Measurements from ENCODE around the gene MEGF11. TPM values are rescaled to one million over a fixed set of nuclear protein-coding genes. Genes with fewer than 3 reads are reported as not detected.

MEGF11 gene
- total RNA-seq, 4 donors from 2014 or later: not detected

GRCh38 chr15:66041276-66041675 is 212.3 kb downstream of the MEGF11 start:
- Histone ChIP-seq H3K4me3 (no peak overlapping the region), H3K4me1 (no peaks in the 10 kb centered on the region), H3K9me3 (no peaks in the 10 kb centered on the region), H3K27ac (no peak overlapping the region), H3K36me3 (no peaks in the 10 kb centered on the region), H3K27me3 (peaks cover 0 to 79% (median 0%) of the 10 kb centered on the region in 4 donors)
- 82 to 91% methylated on average over 6 of the region's 6 CpGs for WGBS, 2 donors
- intact Hi-C loops (cut with DNase I): no loop called here
- DNase-seq: no peak
- no peak for TF ChIP-seq CTCF (IDR thresholded peaks at IDR 0.05)

GRCh38 chr15:66040211-66040892 is 213.2 kb downstream of the MEGF11 start:
- 70 to 81% methylated on average over 10 of the region's 10 CpGs for WGBS, 2 donors
- no peak for DNase-seq
- Histone ChIP-seq H3K27ac (no peak overlapping the region), H3K4me3 (no peak overlapping the region), H3K36me3 (no peaks in the 10 kb centered on the region), H3K4me1 (no peaks in the 10 kb centered on the region), H3K27me3 (peaks cover 0 to 88% (median 0%) of the 10 kb centered on the region in 4 donors), H3K9me3 (no peaks in the 10 kb centered on the region)
- intact Hi-C loops (cut with DNase I): no loop called here
- no peak for TF ChIP-seq POLR2A (IDR thresholded peaks at IDR 0.05)
- TF ChIP-seq CTCF (IDR thresholded peaks at IDR 0.05): no peak

- Histone ChIP-seq H3K9me3 (no peaks in the 10 kb centered on the region), H3K4me3 (no peak overlapping the region), H3K4me1 (no peaks in the 10 kb centered on the region), H3K27me3 (peaks cover 0 to 86% (median 0%) of the 10 kb centered on the region in 4 donors), H3K36me3 (no peaks in the 10 kb centered on the region), H3K27ac (no peak overlapping the region)
- TF ChIP-seq CTCF (IDR thresholded peaks at IDR 0.05): no peak
- intact Hi-C loops (cut with DNase I): no loop called here
- 27 to 35% methylated on average over 12 to 16 of the region's 29 CpGs for WGBS, 2 donors
- no peak for DNase-seq
Observed at GRCh38 chr15:66039117-66039871, 214.3 kb downstream of the MEGF11 start.

- TF ChIP-seq CTCF (IDR thresholded peaks at IDR 0.05) (no peak), POLR2A (IDR thresholded peaks at IDR 0.05) (no peak)
- Histone ChIP-seq H3K27me3 (peaks cover 0 to 84% (median 0%) of the 10 kb centered on the region in 4 donors), H3K9me3 (no peaks in the 10 kb centered on the region), H3K27ac (no peak overlapping the region), H3K4me3 (no peak overlapping the region), H3K36me3 (no peaks in the 10 kb centered on the region), H3K4me1 (no peaks in the 10 kb centered on the region)
- DNase-seq: no peak
- intact Hi-C loops (cut with DNase I): no loop called here
- 49 to 51% methylated on average over 7 to 8 of the region's 8 CpGs for WGBS, 2 donors
Observed at GRCh38 chr15:66038387-66039116, 215.0 kb downstream of the MEGF11 start.

- Histone ChIP-seq H3K4me1 (no peaks in the 10 kb centered on the region), H3K9me3 (no peaks in the 10 kb centered on the region), H3K27me3 (peaks cover 0 to 72% (median 0%) of the 10 kb centered on the region in 4 donors), H3K27ac (no peak overlapping the region), H3K4me3 (no peak overlapping the region), H3K36me3 (no peaks in the 10 kb centered on the region)
- no peak for DNase-seq
- 66 to 69% methylated on average over 5 of the region's 5 CpGs for WGBS, 2 donors
- intact Hi-C loops (cut with DNase I): no loop called here
- no peak for TF ChIP-seq POLR2A (IDR thresholded peaks at IDR 0.05)
Observed at GRCh38 chr15:66036859-66037258, 216.7 kb downstream of the MEGF11 start.
